SK-N-SH (cell line): ENCODE results near the gene MAP3K7. TPM values are rescaled to one million over a fixed set of nuclear protein-coding genes. Genes with fewer than 3 reads are reported as not detected.
A peak's percentile ranks its signal among the peaks of the same experiment; 100 is the strongest.

Experiments
- CTCF ChIA-PET: fragments of 300-600, 350-600 bp; formaldehyde crosslinking; extraction: SDS; loops from one replicate; lab custom pipeline; 2021; lab: Yijun Ruan, JAX
- POLR2A ChIA-PET: fragments of 350-600 bp; sonication (Branson Sonifier 250); formaldehyde crosslinking; extraction: SDS; loops from one replicate; lab custom pipeline; 2020; ENCODE audit warnings: antibody characterized with exemption, inconsistent platforms; lab: Yijun Ruan, JAX
- DNase-seq: peaks from one replicate; pipeline ENCODE4 v3.0.0; 2012
- H2AFZ ChIP-seq: fragments of 200-600 bp; sonication (generic); 2 replicates; pipeline ENCODE4 v1.8.1; 2016; ENCODE audit warnings: antibody characterized with exemption, mild to moderate bottlenecking, low read depth
- H3F3A ChIP-seq: fragments of 200-600 bp; sonication (generic); replicated peaks from 2 replicates; pipeline ENCODE3; 2016; ENCODE audit warnings: antibody characterized with exemption, mild to moderate bottlenecking; ENCODE audit not compliant: insufficient read depth
- H3K27ac ChIP-seq, 2 experiments: fragments of 200-500 bp in 1 of 2; fragments of 200-600 bp in 1 of 2; sonication (Bioruptor generic) in 1 of 2; sonication (generic), shearing (Covaris generic) in 1 of 2; 2 replicates each; pipeline versions ENCODE4 v1.5.1 to v1.6.1; 2014 to 2016; ENCODE audit warnings: low read depth in 2 of 2, inconsistent platforms in 1 of 2, low read length in 1 of 2, mild to moderate bottlenecking in 1 of 2, mixed read lengths in 1 of 2
- H3K27me3 ChIP-seq: fragments of 200-600 bp; sonication (generic), shearing (Covaris generic); 2 replicates; pipeline ENCODE4 v1.6.1; 2016; ENCODE audit warnings: mixed run types; ENCODE audit not compliant: insufficient read depth
- H3K36me3 ChIP-seq, 2 experiments: fragments of 200-500 bp in 1 of 2; fragments of 200-600 bp in 1 of 2; sonication (Bioruptor generic) in 1 of 2; sonication (generic) in 1 of 2; replicated peaks in 1 of 2; 2 replicates each; pipeline versions ENCODE3 to v1.5.1; 2014 to 2016; ENCODE audit warnings: low read length in 1 of 2, mild to moderate bottlenecking in 1 of 2; ENCODE audit not compliant: insufficient read depth in 2 of 2, control insufficient read depth in 1 of 2
- H3K4me1 ChIP-seq, 2 experiments: fragments of 200-500 bp in 1 of 2; fragments of 200-600 bp in 1 of 2; sonication (Bioruptor generic) in 1 of 2; sonication (generic), shearing (Covaris generic) in 1 of 2; 2 replicates each; pipeline versions ENCODE4 v1.5.1 to v1.6.1; 2014 to 2016; ENCODE audit warnings: low read depth in 1 of 2, low read length in 1 of 2, mixed run types in 1 of 2; ENCODE audit not compliant: insufficient read depth in 2 of 2, control insufficient read depth in 1 of 2
- H3K4me2 ChIP-seq: fragments of 200-600 bp; sonication (generic), shearing (Covaris generic); 2 replicates; pipeline ENCODE4 v1.6.1; 2017; ENCODE audit warnings: mixed run types
- H3K4me3 ChIP-seq, 2 experiments: fragments of 200-500 bp in 1 of 2; fragments of 200-600 bp in 1 of 2; sonication (Bioruptor generic) in 1 of 2; sonication (generic), shearing (Covaris generic) in 1 of 2; 2 replicates each; pipeline versions ENCODE4 v1.5.1 to v1.8.1; 2014 to 2016; ENCODE audit warnings: low read depth in 2 of 2, inconsistent platforms in 1 of 2, low read length in 1 of 2, mild to moderate bottlenecking in 1 of 2, mixed read lengths in 1 of 2, moderate library complexity in 1 of 2
- H3K79me2 ChIP-seq: fragments of 200-600 bp; sonication (generic); 2 replicates; pipeline ENCODE4 v1.8.1; 2017; ENCODE audit warnings: mild to moderate bottlenecking; ENCODE audit not compliant: insufficient read depth
- H3K9ac ChIP-seq: fragments of 200-600 bp; sonication (generic); 2 replicates; pipeline ENCODE4 v1.6.1; 2017; ENCODE audit warnings: mixed run types
- H3K9me2 ChIP-seq: fragments of 200-600 bp; sonication (generic); 2 replicates; pipeline ENCODE4 v1.6.1; 2017; ENCODE audit warnings: mixed run types
- H3K9me3 ChIP-seq: fragments of 200-600 bp; sonication (generic); 2 replicates; pipeline ENCODE4 v1.6.1; 2017; ENCODE audit warnings: mixed run types, mild to moderate bottlenecking, moderate library complexity
- H4K20me1 ChIP-seq: fragments of 200-600 bp; sonication (generic); 2 replicates; pipeline ENCODE4 v1.6.1; 2017; ENCODE audit warnings: mild to moderate bottlenecking, mixed run types; ENCODE audit not compliant: insufficient read depth
- EP300 ChIP-seq, 2 experiments: IDR thresholded peaks; 2 replicates each; pipeline versions ENCODE4 v1.4.0 to v1.6.1; 2012; ENCODE audit warnings: borderline replicate concordance in 1 of 2, low read depth in 1 of 2, low read length in 1 of 2
- FOXJ3 ChIP-seq: sonication (generic); formaldehyde crosslinking; IDR thresholded peaks from 2 replicates; pipeline ENCODE4 v1.5.1; 2020; ENCODE audit warnings: mild to moderate bottlenecking, missing genetic modification reagents
- GATA2 ChIP-seq: sonication (generic); formaldehyde crosslinking; IDR thresholded peaks from 2 replicates; pipeline ENCODE4 v1.5.0; 2020; ENCODE audit warnings: mild to moderate bottlenecking, missing genetic modification reagents
- MXI1 ChIP-seq: IDR thresholded peaks from 2 replicates; pipeline ENCODE4 v1.6.1; 2012; ENCODE audit warnings: mild to moderate bottlenecking, low read depth, low read length, improper control_type of control experiment
- RFX5 ChIP-seq: IDR thresholded peaks from 2 replicates; pipeline ENCODE4 v1.6.1; 2012; ENCODE audit warnings: mild to moderate bottlenecking, improper control_type of control experiment, low read length
- SMC3 ChIP-seq: IDR thresholded peaks from 2 replicates; pipeline ENCODE4 v1.6.1; 2012; ENCODE audit warnings: low read depth, low read length, improper control_type of control experiment
- YY1 ChIP-seq: IDR thresholded peaks from 2 replicates; pipeline ENCODE4 v1.4.0; 2012; ENCODE audit warnings: low read depth, mild to moderate bottlenecking
- WGBS: methylation state at CpG from one replicate; pipeline ENCODE4 v1.1.6; 2017; ENCODE audit warnings: low lambda C conversion rate; 5-methylcytosine and 5-hydroxymethylcytosine counted together
- polyA plus RNA-seq, 3 experiments: library from polyadenylated mRNA; depleted of rRNA; stranded (reverse); fragments of >200 nt; gene quantifications; 2 replicates each; pipeline ENCODE4 v1.2.3, GENCODE V29; 2012
- TF ChIP-seq, protein P1 (sequence below): IDR thresholded peaks from 2 replicates; pipeline ENCODE4; 2012
- TF ChIP-seq, protein P2 (sequence below): IDR thresholded peaks from 2 replicates; pipeline ENCODE4 v1.4.0; 2012; ENCODE audit warnings: low read depth, borderline replicate concordance
- TF ChIP-seq, protein P3 (sequence below): IDR thresholded peaks from 2 replicates; pipeline ENCODE4 v1.4.0; 2012; ENCODE audit warnings: low read depth

The MAP3K7 gene
- polyA plus RNA-seq, 1 of the 3 experiments (the other 2 are of a cell fraction), result 21.1 TPM

DNA sequence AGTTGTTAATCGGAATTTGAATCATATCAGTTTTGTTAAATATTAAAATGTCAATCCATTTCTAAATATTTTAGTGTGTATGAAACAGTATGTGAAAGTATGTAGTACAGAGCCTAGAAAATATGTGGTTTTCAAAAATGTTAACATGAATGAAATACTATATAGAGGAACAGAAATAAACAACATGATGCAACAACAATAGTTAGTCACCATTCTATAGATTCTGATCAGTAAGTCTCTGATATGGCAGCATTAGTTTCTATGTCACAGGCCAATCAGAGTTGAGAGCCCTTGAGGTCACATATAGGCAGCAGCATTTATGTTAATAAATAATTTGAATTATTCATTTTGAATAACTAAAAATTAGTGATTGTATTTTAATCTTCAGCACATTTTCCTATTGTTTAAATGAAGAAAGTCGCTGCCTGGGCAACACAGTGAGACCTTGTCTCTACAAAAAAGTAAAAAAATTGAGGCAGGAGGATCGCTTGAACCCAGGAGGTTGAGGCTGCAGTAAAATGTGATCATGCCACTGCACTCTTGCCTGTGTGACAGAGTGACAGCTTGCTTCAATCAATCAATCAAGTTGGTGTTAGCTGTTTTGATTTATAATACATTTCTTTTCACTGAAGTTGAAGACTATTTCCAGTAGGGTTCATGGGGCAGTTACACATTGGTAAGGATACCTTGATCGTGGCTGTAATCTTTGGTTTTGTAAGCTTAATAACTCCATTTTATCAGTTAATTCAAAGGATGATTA, 11.5 kb upstream of the MAP3K7 start:
- Histone ChIP-seq H3K4me3 (no peak overlapping the region), H3F3A (peaks cover 3% of the 10 kb centered on the region), H3K9me3 (no peaks in the 10 kb centered on the region), H4K20me1 (no peaks in the 10 kb centered on the region), H3K9ac (no peak overlapping the region), H3K9me2 (no peaks in the 10 kb centered on the region; the same call in 1 of the 2 replicates), H3K4me2 (no peak overlapping the region), H3K27ac (no peak overlapping the region), H2AFZ (no peak overlapping the region), H3K36me3 (no peaks in the 10 kb centered on the region), H3K79me2 (no peaks in the 10 kb centered on the region)
- 39% methylated on average over 4 of the region's 4 CpGs for WGBS
- no peak for DNase-seq
- POLR2A ChIA-PET, result no interaction called here
- TF ChIP-seq RFX5, result no peak
- no peak for TF ChIP-seq GATA2 (CRISPR knock-in tag)
- TF ChIP-seq, protein P1, sequence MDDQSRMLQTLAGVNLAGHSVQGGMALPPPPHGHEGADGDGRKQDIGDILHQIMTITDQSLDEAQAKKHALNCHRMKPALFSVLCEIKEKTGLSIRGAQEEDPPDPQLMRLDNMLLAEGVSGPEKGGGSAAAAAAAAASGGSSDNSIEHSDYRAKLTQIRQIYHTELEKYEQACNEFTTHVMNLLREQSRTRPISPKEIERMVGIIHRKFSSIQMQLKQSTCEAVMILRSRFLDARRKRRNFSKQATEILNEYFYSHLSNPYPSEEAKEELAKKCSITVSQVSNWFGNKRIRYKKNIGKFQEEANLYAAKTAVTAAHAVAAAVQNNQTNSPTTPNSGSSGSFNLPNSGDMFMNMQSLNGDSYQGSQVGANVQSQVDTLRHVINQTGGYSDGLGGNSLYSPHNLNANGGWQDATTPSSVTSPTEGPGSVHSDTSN, result no peak
- TF ChIP-seq, protein P2, sequence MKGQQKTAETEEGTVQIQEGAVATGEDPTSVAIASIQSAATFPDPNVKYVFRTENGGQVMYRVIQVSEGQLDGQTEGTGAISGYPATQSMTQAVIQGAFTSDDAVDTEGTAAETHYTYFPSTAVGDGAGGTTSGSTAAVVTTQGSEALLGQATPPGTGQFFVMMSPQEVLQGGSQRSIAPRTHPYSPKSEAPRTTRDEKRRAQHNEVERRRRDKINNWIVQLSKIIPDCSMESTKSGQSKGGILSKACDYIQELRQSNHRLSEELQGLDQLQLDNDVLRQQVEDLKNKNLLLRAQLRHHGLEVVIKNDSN, result no peak
- TF ChIP-seq, all 33 proteins: peak for 0
- no peaks in the 10 kb centered on the region; the same call in 1 of the 2 replicates for H3K27me3 ChIP-seq
- H3K4me1 ChIP-seq, result no peaks in the 10 kb centered on the region
- CTCF ChIA-PET, result no interaction called here

DNA sequence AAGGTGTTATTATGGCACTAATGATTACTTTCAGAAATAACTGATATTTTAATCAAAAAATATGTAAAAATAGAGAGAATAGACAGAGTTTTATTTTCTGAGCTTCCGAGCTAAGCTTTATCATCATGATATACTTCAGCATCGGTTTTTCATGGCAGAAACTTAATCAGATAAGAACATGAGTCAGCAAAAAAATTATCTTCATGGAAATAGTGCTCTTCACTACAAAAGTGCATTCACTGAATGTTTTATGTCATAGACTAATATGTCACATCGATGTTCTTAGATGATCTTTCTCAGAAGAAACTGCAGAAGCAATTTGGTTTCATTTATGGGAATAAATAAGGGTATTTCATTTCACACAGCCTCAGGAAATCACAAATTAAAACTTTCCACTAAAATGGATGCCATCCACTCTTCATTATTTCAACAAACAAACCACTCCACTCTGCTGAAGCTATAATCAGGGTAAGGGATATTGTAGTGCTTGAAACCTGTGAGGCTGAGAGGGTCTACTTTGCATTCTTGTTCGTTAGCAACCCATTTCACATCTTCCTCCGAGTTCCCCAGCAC, 10.2 kb upstream of the MAP3K7 start:
- DNase-seq, result no peak
- no peaks in the 10 kb centered on the region for H3K4me1 ChIP-seq
- H3K9me2 ChIP-seq, result no peaks in the 10 kb centered on the region; the same call in 1 of the 2 replicates
- no peaks in the 10 kb centered on the region for H3K36me3 ChIP-seq
- H3K9ac ChIP-seq, result no peak overlapping the region
- H3F3A ChIP-seq, result peaks cover 3% of the 10 kb centered on the region
- H3K79me2 ChIP-seq, result no peaks in the 10 kb centered on the region
- H3K4me2 ChIP-seq, result peak overlapping the region; percentile 34; the same call in 1 of the 2 replicates
- peak overlapping the region in 1 of 2 experiments; percentile 5; a peak in 1 of 4 replicates for H3K27ac ChIP-seq
- no peaks in the 10 kb centered on the region for H3K9me3 ChIP-seq
- H3K27me3 ChIP-seq, result no peaks in the 10 kb centered on the region; the same call in 1 of the 2 replicates
- no peaks in the 10 kb centered on the region for H4K20me1 ChIP-seq
- POLR2A ChIA-PET, result no interaction called here
- peak overlapping the region; percentile 63 for H2AFZ ChIP-seq
- TF ChIP-seq, protein P3, sequence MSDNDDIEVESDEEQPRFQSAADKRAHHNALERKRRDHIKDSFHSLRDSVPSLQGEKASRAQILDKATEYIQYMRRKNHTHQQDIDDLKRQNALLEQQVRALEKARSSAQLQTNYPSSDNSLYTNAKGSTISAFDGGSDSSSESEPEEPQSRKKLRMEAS, result no peak
- no peak for TF ChIP-seq YY1
- TF ChIP-seq MXI1, result no peak
- no peak for TF ChIP-seq SMC3
- TF ChIP-seq FOXJ3 (CRISPR knock-in tag), result no peak
- no peak for TF ChIP-seq EP300 (IDR thresholded peaks at IDR 0.05; ENCODE audit: borderline replicate concordance in 1 of 2, low read depth in 1 of 2, low read length in 1 of 2)
- WGBS, result 14% methylated on average over 5 of the region's 5 CpGs
- no peak overlapping the region for H3K4me3 ChIP-seq
- CTCF ChIA-PET, result no interaction called here
